Endothelial cell (in vitro differentiated cells): ENCODE measurements around the gene METTL8. TPM values are rescaled to one million over a fixed set of nuclear protein-coding genes. Genes with fewer than 3 reads are reported as not detected.

Experiments used
- DNase-seq: peaks from one replicate; pipeline ENCODE4 v3.0.0; 2021; ENCODE audit warnings: low spot score
- H3K27ac Mint-ChIP-seq: one replicate; pipeline ENCODE4 v1.8.0; 2021; ENCODE audit warnings: mixed read lengths, inconsistent platforms; ENCODE audit not compliant: unreplicated experiment
- H3K27me3 Mint-ChIP-seq: one replicate; pipeline ENCODE4 v1.8.0; 2021; ENCODE audit warnings: mild to moderate bottlenecking, moderate library complexity, mixed read lengths, inconsistent platforms; ENCODE audit not compliant: unreplicated experiment
- H3K36me3 Mint-ChIP-seq: one replicate; pipeline ENCODE4 v1.8.0; 2021; ENCODE audit warnings: mild to moderate bottlenecking, low read depth, mixed read lengths, inconsistent platforms; ENCODE audit not compliant: unreplicated experiment
- H3K4me1 Mint-ChIP-seq: one replicate; pipeline ENCODE4 v1.8.0; 2021; ENCODE audit warnings: mild to moderate bottlenecking, mixed read lengths, inconsistent platforms; ENCODE audit not compliant: unreplicated experiment
- H3K4me3 Mint-ChIP-seq: one replicate; pipeline ENCODE4 v1.8.0; 2021; ENCODE audit warnings: mild to moderate bottlenecking, mixed read lengths, inconsistent platforms; ENCODE audit not compliant: unreplicated experiment
- H3K9me3 Mint-ChIP-seq: one replicate; pipeline ENCODE4 v1.8.0; 2021; ENCODE audit warnings: mixed read lengths, inconsistent platforms; ENCODE audit not compliant: unreplicated experiment
- CTCF ChIP-seq: fragments of 200-600 bp; sonication (generic); IDR thresholded peaks from one replicate; pipeline ENCODE4 v1.5.0; 2021; ENCODE audit warnings: antibody characterized with exemption; ENCODE audit not compliant: unreplicated experiment
- long read RNA-seq: library from polyadenylated mRNA; unstranded; transcript quantifications from one replicate; pipeline ENCODE4 v2.0.0, GENCODE V29; 2020; ENCODE audit not compliant: unreplicated experiment
- total RNA-seq: library from RNA; stranded (reverse); fragmentation: NEBNext Ultra II Directional; extraction: Animal tissue kit (Norgen Biotek cat#: 25700); gene quantifications from one replicate; pipeline ENCODE4 v1.2.1, GENCODE V29; 2021; ENCODE audit not compliant: unreplicated experiment

The METTL8 gene
- 18.2 TPM for total RNA-seq
- long read RNA-seq, full-length matches to known transcripts = 3 of 11 reads
- long read RNA-seq, partial matches to known transcripts = 0 of 11 reads
- long read RNA-seq, other reads (novel, unspliced or antisense) = 8 of 11 reads

- TF ChIP-seq CTCF = peak; percentile 34
- Mint-ChIP-seq H3K27me3 (peaks cover 7% of the 10 kb centered on the region), H3K4me3 (peak within 1 kb of the TSS; percentile 95), H3K4me1 (peaks cover 12% of the 10 kb centered on the region), H3K27ac (peak within 1 kb of the TSS; percentile 80), H3K36me3 (peaks cover 15% of the 10 kb centered on the region), H3K9me3 (no peaks in the 10 kb centered on the region)
- DNase-seq = no peak
These were observed at the start of gene METTL8 for GRCh38 chr2:171433763-171434012. METTL8 (minus strand) TSS chr2:171433990; CDS start chr2:171392185, 41,805 bp downstream.

GRCh38 chr2:171482877-171483276, 49.1 kb upstream of the METTL8 start:
- H3K27ac Mint-ChIP-seq = no peak overlapping the region
- no peak overlapping the region for H3K4me3 Mint-ChIP-seq

GRCh38 chr2:171482308-171482707, 48.5 kb upstream of the METTL8 start:
- Mint-ChIP-seq H3K27me3 (no peaks in the 10 kb centered on the region), H3K9me3 (no peaks in the 10 kb centered on the region), H3K27ac (no peak overlapping the region), H3K36me3 (no peaks in the 10 kb centered on the region), H3K4me3 (no peak overlapping the region), H3K4me1 (no peaks in the 10 kb centered on the region)
- no peak for TF ChIP-seq CTCF
- no peak for DNase-seq

More at GRCh38 chr2:171482877-171483276, 49.1 kb upstream of the METTL8 start:
- no peaks in the 10 kb centered on the region for H3K4me1 Mint-ChIP-seq
- no peak for DNase-seq
- H3K36me3 Mint-ChIP-seq = no peaks in the 10 kb centered on the region
- H3K27me3 Mint-ChIP-seq = no peaks in the 10 kb centered on the region
- no peaks in the 10 kb centered on the region for H3K9me3 Mint-ChIP-seq
- TF ChIP-seq CTCF = no peak

GRCh38 chr2:171480908-171481307, 47.1 kb upstream of the METTL8 start:
- H3K36me3 Mint-ChIP-seq = no peaks in the 10 kb centered on the region

More at GRCh38 chr2:171480908-171481307, 47.1 kb upstream of the METTL8 start:
- H3K9me3 Mint-ChIP-seq = no peaks in the 10 kb centered on the region
- no peak overlapping the region for H3K4me3 Mint-ChIP-seq
- no peak for DNase-seq
- H3K27ac Mint-ChIP-seq = no peak overlapping the region
- H3K4me1 Mint-ChIP-seq = no peaks in the 10 kb centered on the region
- no peaks in the 10 kb centered on the region for H3K27me3 Mint-ChIP-seq
- TF ChIP-seq CTCF = no peak
